ENCODE measurements around the gene GON4L.
"Not testable (repeated sequence)": the region's sequence is repeated elsewhere in the genome, so short reads cannot be mapped to it uniquely, and the experiment has no call there.

The GON4L gene

DNA sequence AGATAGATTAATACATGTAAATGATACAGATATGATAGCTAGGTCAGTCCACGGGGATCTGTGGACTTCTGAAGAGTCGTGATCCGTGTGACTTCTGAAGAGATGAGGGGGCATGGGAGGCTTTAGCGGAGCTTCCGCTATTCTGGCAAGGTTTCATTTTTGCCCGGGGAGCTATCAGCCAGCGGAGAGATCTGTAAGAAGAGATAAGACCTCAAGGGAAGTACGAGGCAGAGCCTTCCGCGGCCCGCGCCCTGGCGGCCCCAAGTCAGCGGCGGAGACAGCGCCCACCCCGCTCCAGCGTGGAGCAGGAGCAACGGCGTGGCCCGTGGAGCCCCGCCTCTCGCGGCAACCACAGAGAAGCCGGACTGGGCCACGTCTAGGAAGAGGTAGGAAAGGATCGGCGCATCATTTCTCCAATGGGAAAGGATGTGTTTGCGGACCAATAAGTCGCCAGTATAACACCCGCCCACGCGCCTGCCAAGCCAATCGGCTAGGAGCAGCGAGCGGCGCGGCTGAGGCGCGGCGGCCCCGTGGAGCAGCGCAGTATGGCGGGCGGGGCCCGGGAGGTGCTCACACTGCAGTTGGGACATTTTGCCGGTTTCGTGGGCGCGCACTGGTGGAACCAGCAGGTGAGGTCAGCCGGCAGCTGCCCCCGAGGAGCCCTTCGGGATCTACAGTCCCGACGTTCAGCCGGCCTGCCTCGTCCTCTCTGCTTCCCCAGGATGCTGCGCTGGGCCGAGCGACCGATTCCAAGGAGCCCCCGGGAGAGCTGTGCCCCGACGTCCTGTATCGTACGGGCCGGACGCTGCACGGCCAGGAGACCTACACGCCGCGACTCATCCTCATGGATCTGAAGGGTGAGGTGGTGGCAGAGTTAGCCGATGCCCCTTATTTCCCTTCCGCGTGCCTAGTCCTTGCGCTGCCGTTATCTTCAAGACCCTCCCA, 111.5 kb downstream of the GON4L start:
- DNase-seq: peak; percentile 99

DNA sequence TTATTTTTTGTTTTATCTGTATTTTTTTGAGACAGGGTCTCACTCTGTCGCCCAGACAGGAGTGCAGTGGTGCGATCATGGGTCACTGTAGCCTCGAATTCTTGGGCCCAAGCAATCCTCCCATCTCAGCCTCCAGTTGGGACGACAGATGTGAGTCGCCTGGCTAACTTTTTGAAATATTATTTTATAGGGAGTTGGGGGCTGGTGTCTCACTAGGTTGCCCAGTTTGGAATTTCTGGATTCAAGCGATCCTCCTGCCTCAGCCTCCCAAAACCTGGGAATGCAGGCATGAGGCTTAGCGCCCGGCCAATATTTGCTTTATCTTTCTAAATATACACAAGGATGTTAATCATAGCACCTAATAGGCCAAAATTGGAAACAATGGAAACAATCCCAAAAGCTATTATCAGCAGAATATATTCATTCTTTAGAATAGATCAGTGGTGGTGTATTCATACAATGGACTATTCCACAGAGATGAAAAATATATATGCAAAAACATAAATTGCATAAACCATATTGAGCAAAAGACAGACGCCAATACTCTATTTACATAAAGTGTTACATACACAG, 112.2 kb downstream of the GON4L start:
- no peak for DNase-seq

DNA sequence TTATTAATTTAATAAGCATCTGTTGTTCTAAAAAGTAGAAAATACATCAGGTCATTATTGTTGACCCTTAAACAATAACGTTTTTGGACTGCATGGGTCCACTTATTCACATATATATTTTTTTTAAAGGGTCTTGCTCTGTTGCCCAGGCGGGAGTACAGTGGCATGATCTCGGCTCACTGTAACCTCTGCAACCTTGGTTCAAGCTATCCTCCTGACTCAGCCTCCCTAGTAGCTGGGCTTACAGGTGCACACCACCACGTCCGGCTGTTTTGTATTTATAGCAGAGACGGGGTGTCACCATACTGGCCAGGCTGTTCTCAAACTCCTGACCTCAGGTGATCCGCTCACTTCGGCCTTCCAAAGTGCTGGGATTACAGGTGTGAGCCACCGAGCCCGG, 115.1 kb downstream of the GON4L start:
- no peak for DNase-seq

DNA sequence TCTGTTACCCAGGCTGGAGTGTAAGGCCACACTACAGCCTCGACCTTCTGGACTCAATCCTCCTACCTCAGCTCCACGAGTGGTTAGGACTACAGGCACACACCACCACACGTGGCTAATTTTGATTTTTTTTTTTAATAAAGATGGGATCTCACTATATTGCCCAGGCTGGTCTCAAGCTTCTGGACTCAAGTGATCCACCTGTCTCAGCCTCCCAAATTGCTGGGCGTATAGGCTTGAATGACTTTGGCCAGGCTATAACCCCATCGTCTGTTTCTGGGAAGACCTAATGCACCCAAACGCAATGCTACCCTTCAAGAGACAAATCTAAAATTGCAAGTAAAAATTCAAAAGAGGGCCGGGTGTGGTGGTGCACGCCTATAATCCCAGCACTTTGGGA, 116.0 kb downstream of the GON4L start:
- no peak for DNase-seq

- DNase-seq: no peak
Measured at GRCh38 chr1:155729031-155729898, 127.7 kb downstream of the GON4L start.

DNA sequence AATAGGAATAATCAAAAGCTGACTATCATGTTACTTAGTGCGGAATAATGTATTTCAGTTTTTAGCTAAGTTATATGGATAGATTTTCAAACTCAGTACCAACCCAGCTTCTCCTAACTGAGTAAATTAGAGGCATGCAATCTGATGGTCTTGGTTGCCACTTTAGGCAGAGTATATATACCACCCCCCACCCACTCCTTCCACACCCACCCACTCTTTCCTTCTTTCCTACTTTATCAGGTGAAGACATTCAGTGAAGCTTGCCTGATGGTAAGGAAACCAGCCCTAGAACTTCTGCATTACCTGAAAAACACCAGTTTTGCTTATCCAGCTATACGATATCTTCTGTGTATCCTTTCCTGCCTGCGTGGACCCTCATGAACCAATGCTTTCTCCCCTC, 131.9 kb downstream of the GON4L start:
- no peak for DNase-seq

DNA sequence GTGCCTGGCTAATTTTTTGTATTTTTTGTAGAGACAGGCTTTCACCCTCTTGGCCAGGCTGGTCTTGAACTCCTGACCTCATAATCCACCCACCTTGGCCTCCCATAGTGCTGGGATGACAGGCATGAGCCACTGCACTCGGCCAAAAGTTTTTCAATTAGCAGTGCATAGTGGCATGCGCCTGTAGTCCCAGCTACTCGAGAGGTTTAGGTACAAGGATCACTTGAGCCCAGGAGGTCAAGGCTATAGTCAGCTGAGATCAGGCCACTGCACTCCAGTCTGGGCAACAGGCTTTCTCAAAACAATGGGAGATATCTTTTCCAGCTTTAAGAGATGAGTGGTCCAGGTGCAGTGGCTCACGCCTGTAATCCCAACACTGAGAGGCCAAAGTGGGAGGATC, 137.3 kb downstream of the GON4L start:
- no peak for DNase-seq

GRCh38 chr1:155718524-155719115, 138.4 kb downstream of the GON4L start:
- DNase-seq: not testable (repeated sequence)

DNA sequence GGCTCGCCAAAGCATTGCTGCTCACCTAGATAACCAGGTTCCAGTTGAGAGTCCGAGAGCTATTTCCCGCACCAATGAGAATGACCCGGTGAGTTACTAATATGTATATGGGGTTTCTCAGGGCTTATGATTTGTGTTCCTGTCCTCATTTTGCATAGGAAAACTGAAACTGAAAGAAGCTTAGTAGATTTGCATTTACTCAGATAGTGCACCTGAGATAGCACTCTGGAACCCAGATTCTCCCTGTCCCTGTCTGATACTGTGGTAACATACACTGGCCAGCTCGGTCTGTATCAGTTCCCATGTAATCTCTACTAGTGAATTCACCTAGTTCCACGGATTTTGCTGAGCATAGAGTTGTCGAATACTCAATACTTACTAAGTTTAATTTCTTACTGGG, 140.0 kb downstream of the GON4L start:
- DNase-seq: no peak

- no peak for DNase-seq
Measured at GRCh38 chr1:155715777-155716176, 141.2 kb downstream of the GON4L start.

DNA sequence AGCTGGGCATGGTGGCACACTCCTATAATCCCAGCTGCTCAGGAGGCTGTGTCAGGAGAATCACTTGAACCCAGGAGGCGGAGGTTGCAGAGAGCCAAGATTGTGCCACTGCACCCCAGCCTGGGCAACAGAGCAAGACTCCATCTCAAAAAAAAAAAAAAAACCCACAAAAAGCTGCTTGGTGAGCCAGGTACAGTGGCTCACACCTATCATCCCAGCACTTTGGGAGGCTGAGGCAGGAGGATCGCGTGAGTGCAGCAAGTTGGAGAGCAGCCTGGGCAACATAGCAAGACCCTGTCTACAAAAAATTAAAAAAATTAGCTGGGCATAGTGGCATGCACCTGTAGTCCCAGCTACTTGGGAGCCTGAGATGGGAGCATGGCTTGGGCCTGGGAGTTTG, 142.0 kb downstream of the GON4L start:
- DNase-seq: not testable (repeated sequence)

GRCh38 chr1:155713075-155713474, 143.9 kb downstream of the GON4L start:
- DNase-seq: no peak

DNA sequence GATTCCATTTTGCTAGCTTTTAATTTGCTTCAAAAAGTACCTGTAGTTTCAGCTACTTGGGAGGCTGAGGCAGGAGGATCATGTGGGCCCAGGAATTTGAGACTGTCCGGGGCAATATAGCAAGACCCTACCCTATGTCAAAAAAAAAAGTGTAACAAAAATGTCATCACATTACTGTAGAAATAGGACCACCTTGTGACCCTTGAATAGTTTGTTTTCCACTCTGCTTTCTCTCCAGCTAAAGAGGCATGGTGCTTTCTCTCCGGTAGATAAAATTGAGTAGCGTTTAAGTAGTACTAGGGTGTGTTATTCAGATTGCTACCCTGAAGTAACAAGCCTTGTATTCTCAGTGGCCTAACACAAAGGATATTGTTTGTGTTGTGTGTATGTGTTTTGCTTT, 144.4 kb downstream of the GON4L start:
- not testable (repeated sequence) for DNase-seq

DNA sequence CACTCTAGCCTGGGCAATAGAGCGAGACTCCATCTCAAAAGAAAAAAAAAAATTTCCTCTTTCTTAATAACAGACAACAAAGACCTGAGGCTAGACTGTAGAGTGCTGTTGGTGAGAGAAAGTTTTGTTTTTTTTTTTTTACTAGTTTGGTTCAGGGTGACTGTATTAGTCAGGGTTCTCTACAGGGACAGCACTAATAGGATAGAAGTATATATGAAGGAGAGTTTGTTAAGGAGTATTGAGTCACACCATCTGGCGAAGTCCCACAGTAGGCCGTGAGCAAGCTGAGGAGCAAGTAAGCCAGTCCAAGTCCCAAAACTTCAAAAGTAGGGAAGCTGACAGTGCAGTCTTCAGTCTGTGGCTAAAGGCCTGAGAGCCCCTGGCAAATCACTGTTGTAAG, 145.6 kb downstream of the GON4L start:
- DNase-seq: not testable (repeated sequence)

GRCh38 chr1:155709391-155709790, 147.6 kb downstream of the GON4L start:
- no peak for DNase-seq

GRCh38 chr1:155706139-155706538, 150.9 kb downstream of the GON4L start:
- no peak for DNase-seq

GRCh38 chr1:155704414-155704813, 152.6 kb downstream of the GON4L start:
- not testable (repeated sequence) for DNase-seq

- DNase-seq: no peak
Measured at GRCh38 chr1:155703216-155703615, 153.8 kb downstream of the GON4L start.

DNA sequence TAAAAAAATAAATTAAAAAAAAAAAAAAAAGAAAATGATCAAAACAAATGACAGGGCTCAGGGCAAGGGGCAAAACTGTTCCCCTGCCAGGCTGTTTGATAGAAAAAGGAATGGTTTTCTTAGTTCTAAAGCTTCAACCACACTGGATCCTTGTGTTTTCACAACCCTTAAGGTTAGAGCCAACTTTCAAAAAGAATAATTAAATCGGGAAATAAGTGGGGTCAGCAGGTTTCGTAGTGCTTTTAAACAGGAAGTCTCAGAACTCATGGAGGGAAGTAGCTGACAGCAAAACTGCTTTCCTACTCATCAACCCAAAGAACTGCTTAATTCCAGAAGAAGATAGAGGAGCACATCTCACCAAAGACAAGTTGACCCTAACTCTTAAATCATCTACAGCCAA, 155.3 kb downstream of the GON4L start:
- DNase-seq: not testable (repeated sequence)

Data from stimulated activated CD4-positive, alpha-beta T cell treated with anti-CD3 and anti-CD28 coated beads, Interleukin-4, amount 100 ng/mL, for 1 hour (primary cell).